IMR-90 (cell line): ENCODE data around the gene ERBB4. TPM values are rescaled to one million over a fixed set of nuclear protein-coding genes. Genes with fewer than 3 reads are reported as not detected.

Source experiments
- ATAC-seq: fragments of 200-7000 bp; cut with Tn5 transposase; 2 replicates; pipeline ENCODE4 v1.9.1; 2020; ENCODE audit warnings: low read depth, mild to moderate bottlenecking, moderate library complexity
- BruUV-seq: library from RNA; stranded (reverse); fragments of 400-500 nt; replicated peaks from 2 replicates; lab custom pipeline; 2021; lab: Mats Ljungman, UMichigan
- CTCF ChIA-PET: fragments of 300-600 bp; formaldehyde crosslinking; extraction: SDS; loops from one replicate; lab custom pipeline; 2021; ENCODE audit warnings: antibody characterized with exemption; lab: Yijun Ruan, JAX
- POLR2A ChIA-PET: fragments of 300-600 bp; sonication (Branson Sonifier 250); formaldehyde crosslinking; loops from one replicate; lab custom pipeline; 2022; ENCODE audit warnings: antibody characterized with exemption; ENCODE audit not compliant: unreplicated experiment; lab: Charles Lee
- DNase-seq: peaks from one replicate; pipeline ENCODE4 v3.0.0; 2013
- H2AFZ ChIP-seq: replicated peaks from 2 replicates; pipeline ENCODE3; 2013; ENCODE audit warnings: low read length, mild to moderate bottlenecking; ENCODE audit not compliant: poor library complexity
- H2AK5ac ChIP-seq: 2 replicates; pipeline ENCODE4 v1.6.1; 2013; ENCODE audit warnings: low read depth, low read length, inconsistent platforms
- H2AK9ac ChIP-seq: replicated peaks from 2 replicates; pipeline ENCODE3; 2013; ENCODE audit warnings: mild to moderate bottlenecking, low read depth, low read length, moderate library complexity; ENCODE audit not compliant: poor library complexity
- H2BK120ac ChIP-seq: 2 replicates; pipeline ENCODE4 v1.6.1; 2013; ENCODE audit warnings: low read depth, low read length, inconsistent platforms
- H2BK15ac ChIP-seq: 3 replicates; pipeline ENCODE4 v1.6.1; 2013; ENCODE audit warnings: low read depth, low read length, inconsistent platforms
- H2BK20ac ChIP-seq: 2 replicates; pipeline ENCODE4 v1.6.1; 2013; ENCODE audit warnings: low read depth, mild to moderate bottlenecking, inconsistent platforms, low read length, moderate library complexity
- H2BK5ac ChIP-seq: 2 replicates; pipeline ENCODE4 v1.6.1; 2013; ENCODE audit warnings: mild to moderate bottlenecking, low read depth, low read length, inconsistent platforms; ENCODE audit not compliant: poor library complexity, severe bottlenecking
- H3K14ac ChIP-seq: replicated peaks from 2 replicates; pipeline ENCODE4 v1.6.1; 2013; ENCODE audit warnings: low read depth, low read length, inconsistent platforms
- H3K18ac ChIP-seq: 2 replicates; pipeline ENCODE4 v1.6.1; 2013; ENCODE audit warnings: low read depth, low read length, control low read depth
- H3K23ac ChIP-seq: 2 replicates; pipeline ENCODE4 v1.6.1; 2013; ENCODE audit warnings: low read depth, low read length, inconsistent platforms
- H3K27ac ChIP-seq: 2 replicates; pipeline ENCODE4 v1.5.1; 2013; ENCODE audit warnings: mild to moderate bottlenecking, control low read depth, low read length; ENCODE audit not compliant: insufficient read depth
- H3K27me3 ChIP-seq: 2 replicates; pipeline ENCODE4 v1.6.1; 2013; ENCODE audit warnings: low read length; ENCODE audit not compliant: control insufficient read depth, insufficient read depth
- H3K36me3 ChIP-seq: 2 replicates; pipeline ENCODE4 v1.6.1; 2013; ENCODE audit warnings: low read length, mixed read lengths; ENCODE audit not compliant: control insufficient read depth, insufficient read depth
- H3K4ac ChIP-seq: 2 replicates; pipeline ENCODE4 v1.6.1; 2013; ENCODE audit warnings: low read depth, low read length, inconsistent platforms
- H3K4me1 ChIP-seq: 2 replicates; pipeline ENCODE4 v1.6.1; 2013; ENCODE audit warnings: low read length, mixed read lengths; ENCODE audit not compliant: control insufficient read depth, insufficient read depth
- H3K4me2 ChIP-seq: 2 replicates; pipeline ENCODE4 v1.6.1; 2013; ENCODE audit warnings: low read depth, mild to moderate bottlenecking, control low read depth, low read length, moderate library complexity
- H3K4me3 ChIP-seq: 2 replicates; pipeline ENCODE4 v1.5.1; 2013; ENCODE audit warnings: low read depth, mild to moderate bottlenecking, control low read depth, low read length, moderate library complexity; ENCODE audit not compliant: insufficient read depth
- H3K56ac ChIP-seq: 2 replicates; pipeline ENCODE4 v1.6.1; 2013; ENCODE audit warnings: low read length, inconsistent platforms; ENCODE audit not compliant: insufficient read depth; ENCODE audit errors: extremely low read depth
- H3K79me1 ChIP-seq, 2 experiments: 2 replicates each; pipeline ENCODE4 v1.6.1; 2013; ENCODE audit warnings: low read length in 2 of 2, inconsistent platforms in 1 of 2, low read depth in 1 of 2
- H3K9ac ChIP-seq: 2 replicates; pipeline ENCODE4 v1.6.1; 2013; ENCODE audit warnings: low read depth, low read length, control low read depth
- H3K9me1 ChIP-seq: 2 replicates; pipeline ENCODE4 v1.6.1; 2013; ENCODE audit warnings: low read length, inconsistent platforms; ENCODE audit not compliant: insufficient read depth
- H3K9me3 ChIP-seq: 2 replicates; pipeline ENCODE4 v1.6.1; 2013; ENCODE audit warnings: low read length; ENCODE audit not compliant: control insufficient read depth, insufficient read depth
- H4K20me1 ChIP-seq: 2 replicates; pipeline ENCODE4 v1.6.1; 2013; ENCODE audit warnings: low read length, inconsistent platforms; ENCODE audit not compliant: insufficient read depth
- H4K5ac ChIP-seq: 2 replicates; pipeline ENCODE4 v1.6.1; 2013; ENCODE audit warnings: mild to moderate bottlenecking, low read depth, low read length, control low read depth
- H4K8ac ChIP-seq, 2 experiments: 2 replicates each; pipeline ENCODE4 v1.6.1; 2013; ENCODE audit warnings: low read depth in 2 of 2, low read length in 2 of 2, control low read depth in 1 of 2, inconsistent platforms in 1 of 2
- H4K91ac ChIP-seq: 2 replicates; pipeline ENCODE4 v1.6.1; 2013; ENCODE audit warnings: low read depth, low read length, inconsistent platforms; ENCODE audit not compliant: insufficient read depth
- CEBPB ChIP-seq: IDR thresholded peaks from 2 replicates; pipeline ENCODE4 v1.6.1; 2012; ENCODE audit warnings: low read depth, low read length, improper control_type of control experiment
- CHD1 ChIP-seq: IDR thresholded peaks from 2 replicates; pipeline ENCODE4 v1.6.1; 2012; ENCODE audit warnings: low read depth, low read length, improper control_type of control experiment
- FOS ChIP-seq: fragments of 150-350 bp; IDR thresholded peaks from 2 replicates; pipeline ENCODE4 v1.6.1; 2016; ENCODE audit warnings: low read depth, low read length
- MAFK ChIP-seq: IDR thresholded peaks from 2 replicates; pipeline ENCODE4 v1.6.1; 2012; ENCODE audit warnings: low read depth, low read length, improper control_type of control experiment
- MAZ ChIP-seq: IDR thresholded peaks from 2 replicates; pipeline ENCODE4 v1.6.1; 2012; ENCODE audit warnings: low read depth, mild to moderate bottlenecking, low read length, improper control_type of control experiment, moderate library complexity, borderline replicate concordance
- MXI1 ChIP-seq: IDR thresholded peaks from 2 replicates; pipeline ENCODE4 v1.6.1; 2012; ENCODE audit warnings: low read depth, mild to moderate bottlenecking, low read length, moderate library complexity, borderline replicate concordance
- NFE2L2 ChIP-seq: fragments of 150-350 bp; IDR thresholded peaks from 2 replicates; pipeline ENCODE4 v1.6.1; 2016; ENCODE audit warnings: low read depth, mild to moderate bottlenecking, low read length
- POLR2A ChIP-seq: IDR thresholded peaks from 2 replicates; pipeline ENCODE4 v1.6.1; 2012; ENCODE audit warnings: mild to moderate bottlenecking, low read depth, low read length
- RFX5 ChIP-seq: IDR thresholded peaks from 2 replicates; pipeline ENCODE4 v1.8.0; 2012; ENCODE audit warnings: low read depth, mild to moderate bottlenecking, low read length, moderate library complexity
- SMC3 ChIP-seq: fragments of 150-350 bp; IDR thresholded peaks from 2 replicates; pipeline ENCODE4 v1.6.1; 2016; ENCODE audit warnings: low read depth, mild to moderate bottlenecking, antibody characterized with exemption, low read length, moderate library complexity
- WGBS, 2 experiments: methylation state at CpG; one replicate each; pipeline versions ENCODE4 v1.1.5 to v1.1.7; 2013; ENCODE audit warnings: missing lambda C conversion rate in 2 of 2; ENCODE audit not compliant: insufficient read length in 1 of 2; ENCODE audit errors: extremely low coverage in 2 of 2; 5-methylcytosine and 5-hydroxymethylcytosine counted together
- dilution Hi-C: fragments of 300-500 bp; cut with HindIII; formaldehyde crosslinking; loops from one replicate; pipeline ENCODE4 v1.14.3; 2018; ENCODE audit warnings: low sequenced_read_pairs; ENCODE audit not compliant: unreplicated experiment
- in situ Hi-C: fragments of 300-500 bp; cut with MboI; formaldehyde crosslinking; loops from 3 replicates; pipeline ENCODE4 v1.14.3; 2019; ENCODE audit warnings: low sequenced_read_pairs, inconsistent platforms, mixed read lengths
- intact Hi-C: fragments of 100-400 bp; cut with micrococcal nuclease; formaldehyde crosslinking; loops from 2 replicates; pipeline ENCODE4 v1.10.0; 2022
- polyA plus RNA-seq, 3 experiments: library from polyadenylated mRNA; depleted of rRNA; stranded (reverse); fragments of >200 nt; gene quantifications; 2 replicates each; pipeline ENCODE4 v1.2.3, GENCODE V29; 2012; ENCODE audit warnings: low replicate concordance in 1 of 3
- total RNA-seq: library from RNA; depleted of rRNA; stranded (reverse); fragments of >200 nt; gene quantifications from 2 replicates; pipeline ENCODE4 v1.2.3, GENCODE V29; 2012
- TF ChIP-seq, protein P1 (sequence below): fragments of 150-350 bp; IDR thresholded peaks from 2 replicates; pipeline ENCODE4 v1.6.1; 2016; ENCODE audit warnings: low read depth, mild to moderate bottlenecking, low read length, moderate library complexity, borderline replicate concordance
- TF ChIP-seq, protein P2 (sequence below): fragments of 150-350 bp; IDR thresholded peaks from 2 replicates; pipeline ENCODE4 v1.6.1; 2017; ENCODE audit warnings: mild to moderate bottlenecking, antibody characterized with exemption, low read length, low read depth
- TF ChIP-seq, protein P3 (sequence below): conservative IDR thresholded peaks from 2 replicates; pipeline ENCODE4 v1.5.1; 2012; ENCODE audit warnings: mild to moderate bottlenecking, low read depth, low read length, improper control_type of control experiment

ERBB4 gene
- total and polyA plus RNA-seq, 2 of the 4 experiments (the other 2 are of a cell fraction): not detected

DNA sequence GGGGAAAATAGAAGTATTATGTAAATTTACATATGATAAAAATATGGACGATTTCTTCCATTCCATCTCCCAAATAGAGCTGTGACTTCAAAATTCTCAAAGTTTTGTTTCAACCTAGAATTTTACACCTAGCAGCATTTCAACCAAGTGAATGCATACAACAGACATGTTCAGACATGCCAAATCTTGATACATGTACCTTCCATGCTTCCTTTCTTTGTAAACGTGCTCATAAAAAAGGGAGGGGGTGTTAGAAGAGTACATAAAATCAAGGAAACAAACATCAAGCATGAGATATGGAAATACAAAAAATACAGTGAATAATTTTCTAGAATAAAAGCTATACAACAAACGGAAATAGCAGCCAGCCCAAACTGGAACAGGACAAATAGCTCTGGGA, 974.2 kb downstream of the ERBB4 start:
- Histone ChIP-seq H3K9me1 (no peaks in the 10 kb centered on the region), H2BK5ac (no peak overlapping the region), H3K18ac (no peak overlapping the region), H2BK120ac (no peak overlapping the region), H3K56ac (no peak overlapping the region), H4K5ac (no peak overlapping the region), H3K23ac (no peak overlapping the region), H3K14ac (no peak overlapping the region), H4K20me1 (no peaks in the 10 kb centered on the region), H3K4ac (no peak overlapping the region), H2AK5ac (no peak overlapping the region), H3K79me1 (no peaks in the 10 kb centered on the region), H2AK9ac (no peak overlapping the region), H2BK20ac (no peak overlapping the region), H2AFZ (no peak overlapping the region), H4K8ac (no peak overlapping the region), H3K27ac (no peak overlapping the region), H3K4me3 (no peak overlapping the region), H3K4me1 (no peaks in the 10 kb centered on the region), H3K9ac (no peak overlapping the region), H3K4me2 (no peak overlapping the region), H3K27me3 (no peaks in the 10 kb centered on the region), H4K91ac (no peak overlapping the region), H3K9me3 (peaks cover 2% of the 10 kb centered on the region), H3K36me3 (no peaks in the 10 kb centered on the region), H2BK15ac (no peak overlapping the region)
- no TSS peak for BruUV-seq
- TF ChIP-seq NFE2L2: no peak
- no peak for TF ChIP-seq MAZ
- TF ChIP-seq POLR2A: no peak
- TF ChIP-seq, protein P1, sequence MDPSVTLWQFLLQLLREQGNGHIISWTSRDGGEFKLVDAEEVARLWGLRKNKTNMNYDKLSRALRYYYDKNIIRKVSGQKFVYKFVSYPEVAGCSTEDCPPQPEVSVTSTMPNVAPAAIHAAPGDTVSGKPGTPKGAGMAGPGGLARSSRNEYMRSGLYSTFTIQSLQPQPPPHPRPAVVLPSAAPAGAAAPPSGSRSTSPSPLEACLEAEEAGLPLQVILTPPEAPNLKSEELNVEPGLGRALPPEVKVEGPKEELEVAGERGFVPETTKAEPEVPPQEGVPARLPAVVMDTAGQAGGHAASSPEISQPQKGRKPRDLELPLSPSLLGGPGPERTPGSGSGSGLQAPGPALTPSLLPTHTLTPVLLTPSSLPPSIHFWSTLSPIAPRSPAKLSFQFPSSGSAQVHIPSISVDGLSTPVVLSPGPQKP: no peak
- TF ChIP-seq RFX5: no peak
- no peak for TF ChIP-seq MAFK
- TF ChIP-seq, protein P2, sequence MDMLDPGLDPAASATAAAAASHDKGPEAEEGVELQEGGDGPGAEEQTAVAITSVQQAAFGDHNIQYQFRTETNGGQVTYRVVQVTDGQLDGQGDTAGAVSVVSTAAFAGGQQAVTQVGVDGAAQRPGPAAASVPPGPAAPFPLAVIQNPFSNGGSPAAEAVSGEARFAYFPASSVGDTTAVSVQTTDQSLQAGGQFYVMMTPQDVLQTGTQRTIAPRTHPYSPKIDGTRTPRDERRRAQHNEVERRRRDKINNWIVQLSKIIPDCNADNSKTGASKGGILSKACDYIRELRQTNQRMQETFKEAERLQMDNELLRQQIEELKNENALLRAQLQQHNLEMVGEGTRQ: no peak
- TF ChIP-seq SMC3: no peak
- TF ChIP-seq MXI1: no peak
- no peak for TF ChIP-seq CHD1
- no peak for TF ChIP-seq FOS
- TF ChIP-seq, protein P3, sequence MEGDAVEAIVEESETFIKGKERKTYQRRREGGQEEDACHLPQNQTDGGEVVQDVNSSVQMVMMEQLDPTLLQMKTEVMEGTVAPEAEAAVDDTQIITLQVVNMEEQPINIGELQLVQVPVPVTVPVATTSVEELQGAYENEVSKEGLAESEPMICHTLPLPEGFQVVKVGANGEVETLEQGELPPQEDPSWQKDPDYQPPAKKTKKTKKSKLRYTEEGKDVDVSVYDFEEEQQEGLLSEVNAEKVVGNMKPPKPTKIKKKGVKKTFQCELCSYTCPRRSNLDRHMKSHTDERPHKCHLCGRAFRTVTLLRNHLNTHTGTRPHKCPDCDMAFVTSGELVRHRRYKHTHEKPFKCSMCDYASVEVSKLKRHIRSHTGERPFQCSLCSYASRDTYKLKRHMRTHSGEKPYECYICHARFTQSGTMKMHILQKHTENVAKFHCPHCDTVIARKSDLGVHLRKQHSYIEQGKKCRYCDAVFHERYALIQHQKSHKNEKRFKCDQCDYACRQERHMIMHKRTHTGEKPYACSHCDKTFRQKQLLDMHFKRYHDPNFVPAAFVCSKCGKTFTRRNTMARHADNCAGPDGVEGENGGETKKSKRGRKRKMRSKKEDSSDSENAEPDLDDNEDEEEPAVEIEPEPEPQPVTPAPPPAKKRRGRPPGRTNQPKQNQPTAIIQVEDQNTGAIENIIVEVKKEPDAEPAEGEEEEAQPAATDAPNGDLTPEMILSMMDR: no peak
- TF ChIP-seq CEBPB: no peak
- ATAC-seq: no peak
- intact Hi-C loops (no loop called here), in situ Hi-C loops (no loop called here), dilution Hi-C loops (no loop called here)
- ChIA-PET POLR2A (no interaction called here), CTCF (no interaction called here)
- no CpG with 5 or more reads among the region's 3 CpGs for WGBS, 2 experiments
- no peak for DNase-seq
